ENCODE measurements around the gene GULP1.
"Not testable (repeated sequence)": the region's sequence is repeated elsewhere in the genome, so short reads cannot be mapped to it uniquely, and the experiment has no call there.

Gene GULP1

GRCh38 chr2:188605609-188606584 is 314.2 kb downstream of the GULP1 start:
- not testable (repeated sequence) for H3K4me1 Mint-ChIP-seq (ENCODE audit: low read depth); DNase-seq (ENCODE audit: low spot score); H3K36me3 Mint-ChIP-seq (ENCODE audit: low read depth); H3K27ac Mint-ChIP-seq; H3K27me3 Mint-ChIP-seq (ENCODE audit: low read depth); H3K9me3 Mint-ChIP-seq
- peak overlapping the region; percentile 49 for H3K4me3 Mint-ChIP-seq

DNA sequence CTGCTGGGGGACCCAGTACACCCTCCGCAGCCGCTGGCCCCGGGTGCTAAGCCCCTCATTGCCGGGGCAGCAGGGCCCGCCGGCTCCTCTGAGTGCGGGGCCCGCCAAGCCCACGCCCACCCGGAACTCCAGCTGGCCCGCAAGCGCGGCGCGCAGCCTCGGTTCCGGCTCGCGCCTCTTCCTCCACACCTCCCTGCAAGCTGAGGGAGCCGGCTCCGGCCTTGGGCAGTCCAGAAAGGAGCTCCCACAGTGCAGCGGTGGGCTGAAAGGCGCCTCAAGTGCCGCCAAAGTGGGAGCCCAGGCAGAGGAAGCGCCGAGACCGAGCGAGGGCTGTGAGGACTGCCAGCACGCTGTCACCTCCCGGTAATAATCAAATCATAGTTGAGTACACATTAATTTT is 314.9 kb downstream of the GULP1 start:
- not testable (repeated sequence) for H3K9me3 Mint-ChIP-seq; H3K36me3 Mint-ChIP-seq (ENCODE audit: low read depth); H3K27me3 Mint-ChIP-seq (ENCODE audit: low read depth); H3K27ac Mint-ChIP-seq; H3K4me1 Mint-ChIP-seq (ENCODE audit: low read depth); H3K4me3 Mint-ChIP-seq; DNase-seq (ENCODE audit: low spot score)

- no peaks in the 10 kb centered on the region for H3K9me3 Mint-ChIP-seq
- no peaks in the 10 kb centered on the region for H3K36me3 Mint-ChIP-seq (ENCODE audit: low read depth)
- H3K27me3 Mint-ChIP-seq (ENCODE audit: low read depth): no peaks in the 10 kb centered on the region
- no peaks in the 10 kb centered on the region for H3K4me1 Mint-ChIP-seq (ENCODE audit: low read depth)
- no peak for DNase-seq (ENCODE audit: low spot score)
- no peak overlapping the region for H3K4me3 Mint-ChIP-seq
- H3K27ac Mint-ChIP-seq: no peak overlapping the region
Observed at GRCh38 chr2:188607501-188607900, 315.8 kb downstream of the GULP1 start.

- no peak for DNase-seq (ENCODE audit: low spot score)
- no peak overlapping the region for H3K27ac Mint-ChIP-seq
- no peaks in the 10 kb centered on the region for H3K36me3 Mint-ChIP-seq (ENCODE audit: low read depth)
- H3K4me1 Mint-ChIP-seq (ENCODE audit: low read depth): no peaks in the 10 kb centered on the region
- H3K9me3 Mint-ChIP-seq: no peaks in the 10 kb centered on the region
- H3K27me3 Mint-ChIP-seq (ENCODE audit: low read depth): no peaks in the 10 kb centered on the region
- H3K4me3 Mint-ChIP-seq: no peak overlapping the region
Observed at GRCh38 chr2:188609321-188610049, 317.8 kb downstream of the GULP1 start.

DNA sequence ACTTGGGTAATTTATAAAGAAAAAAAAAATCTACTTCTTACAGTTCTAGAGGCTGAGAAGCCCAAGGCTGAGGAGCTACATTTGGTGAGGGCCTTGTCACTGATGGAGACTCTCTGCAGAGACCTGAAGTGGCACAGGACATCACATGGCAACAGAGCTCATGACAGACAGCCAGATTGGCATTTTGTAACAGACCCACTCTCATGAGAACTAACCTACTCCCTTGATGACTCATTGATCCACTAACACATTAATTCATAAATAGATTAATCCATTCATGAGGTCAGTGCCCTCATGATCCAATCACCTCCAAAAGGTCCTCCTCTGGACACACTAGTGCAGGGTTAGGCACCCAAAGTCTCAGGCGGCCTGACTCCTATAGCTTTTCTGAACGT is 318.4 kb downstream of the GULP1 start:
- H3K4me1 Mint-ChIP-seq (ENCODE audit: low read depth): no peaks in the 10 kb centered on the region
- H3K27me3 Mint-ChIP-seq (ENCODE audit: low read depth): no peaks in the 10 kb centered on the region
- no peaks in the 10 kb centered on the region for H3K36me3 Mint-ChIP-seq (ENCODE audit: low read depth)
- H3K4me3 Mint-ChIP-seq: no peak overlapping the region
- H3K27ac Mint-ChIP-seq: no peak overlapping the region
- no peak for DNase-seq (ENCODE audit: low spot score)
- H3K9me3 Mint-ChIP-seq: no peaks in the 10 kb centered on the region

GRCh38 chr2:188610827-188611226 is 319.2 kb downstream of the GULP1 start:
- no peak for DNase-seq (ENCODE audit: low spot score)
- Mint-ChIP-seq H3K27me3 (ENCODE audit: low read depth) (no peaks in the 10 kb centered on the region), H3K4me1 (ENCODE audit: low read depth) (no peaks in the 10 kb centered on the region), H3K36me3 (ENCODE audit: low read depth) (no peaks in the 10 kb centered on the region), H3K27ac (no peak overlapping the region), H3K4me3 (no peak overlapping the region), H3K9me3 (no peaks in the 10 kb centered on the region)

DNA sequence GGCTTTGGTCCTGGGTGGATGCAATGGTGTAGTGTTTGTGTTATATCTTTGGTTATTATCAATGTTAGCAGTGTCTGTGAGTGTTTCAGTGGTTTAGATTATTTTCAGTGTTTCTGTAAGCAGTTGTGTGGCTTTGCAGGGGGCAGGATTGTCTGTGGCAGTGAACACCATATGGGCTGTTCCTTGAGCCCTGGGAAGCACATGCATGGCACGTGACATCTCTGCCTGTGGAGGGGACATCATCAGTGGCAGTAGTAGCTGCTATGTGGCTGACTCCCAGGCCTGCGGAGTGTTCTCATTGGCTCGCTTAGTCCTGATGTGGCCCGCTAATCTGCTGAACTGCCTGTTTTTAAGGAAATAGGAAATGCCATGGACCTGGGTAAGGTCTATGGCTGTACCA is 327.5 kb downstream of the GULP1 start:
- Mint-ChIP-seq H3K36me3 (ENCODE audit: low read depth) (no peaks in the 10 kb centered on the region), H3K27me3 (ENCODE audit: low read depth) (no peaks in the 10 kb centered on the region), H3K4me3 (no peak overlapping the region), H3K27ac (no peak overlapping the region), H3K9me3 (no peaks in the 10 kb centered on the region), H3K4me1 (ENCODE audit: low read depth) (no peaks in the 10 kb centered on the region)
- no peak for DNase-seq (ENCODE audit: low spot score)

DNA sequence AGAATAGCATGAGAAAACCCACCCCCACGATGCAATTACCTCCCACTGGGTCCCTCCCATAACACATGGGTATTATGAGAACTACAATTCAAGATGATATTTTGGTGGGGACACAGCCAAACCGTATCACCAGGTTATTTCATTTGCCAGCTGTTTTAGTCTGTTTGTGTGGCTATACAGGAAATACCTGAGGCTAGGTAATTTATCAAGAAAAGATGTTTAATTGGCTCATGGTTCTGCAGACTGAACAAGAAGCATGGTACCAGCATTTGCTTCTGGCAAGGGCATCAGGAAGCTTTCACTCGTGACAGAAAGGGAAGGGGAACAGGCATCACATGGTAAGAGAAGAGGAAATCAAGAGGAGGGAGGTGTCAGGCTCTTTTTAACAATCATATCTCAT is 329.2 kb downstream of the GULP1 start:
- no peak overlapping the region for H3K4me3 Mint-ChIP-seq
- no peaks in the 10 kb centered on the region for H3K36me3 Mint-ChIP-seq (ENCODE audit: low read depth)
- no peaks in the 10 kb centered on the region for H3K27me3 Mint-ChIP-seq (ENCODE audit: low read depth)
- H3K4me1 Mint-ChIP-seq (ENCODE audit: low read depth): no peaks in the 10 kb centered on the region
- no peak overlapping the region for H3K27ac Mint-ChIP-seq
- no peak for DNase-seq (ENCODE audit: low spot score)
- H3K9me3 Mint-ChIP-seq: no peaks in the 10 kb centered on the region

GRCh38 chr2:188622601-188623260 is 331.1 kb downstream of the GULP1 start:
- H3K36me3 Mint-ChIP-seq (ENCODE audit: low read depth): no peaks in the 10 kb centered on the region
- no peaks in the 10 kb centered on the region for H3K27me3 Mint-ChIP-seq (ENCODE audit: low read depth)
- H3K4me3 Mint-ChIP-seq: no peak overlapping the region
- DNase-seq (ENCODE audit: low spot score): no peak
- no peaks in the 10 kb centered on the region for H3K4me1 Mint-ChIP-seq (ENCODE audit: low read depth)
- no peaks in the 10 kb centered on the region for H3K9me3 Mint-ChIP-seq
- no peak overlapping the region for H3K27ac Mint-ChIP-seq

- Mint-ChIP-seq H3K4me1 (ENCODE audit: low read depth) (no peaks in the 10 kb centered on the region), H3K27ac (no peak overlapping the region), H3K4me3 (no peak overlapping the region), H3K27me3 (ENCODE audit: low read depth) (no peaks in the 10 kb centered on the region), H3K9me3 (no peaks in the 10 kb centered on the region), H3K36me3 (ENCODE audit: low read depth) (no peaks in the 10 kb centered on the region)
- DNase-seq (ENCODE audit: low spot score): no peak
Observed at GRCh38 chr2:188623995-188624643, 332.4 kb downstream of the GULP1 start.

- H3K9me3 Mint-ChIP-seq: no peaks in the 10 kb centered on the region
- H3K36me3 Mint-ChIP-seq (ENCODE audit: low read depth): no peaks in the 10 kb centered on the region
- no peak overlapping the region for H3K4me3 Mint-ChIP-seq
- H3K27ac Mint-ChIP-seq: no peak overlapping the region
- no peaks in the 10 kb centered on the region for H3K27me3 Mint-ChIP-seq (ENCODE audit: low read depth)
- no peaks in the 10 kb centered on the region for H3K4me1 Mint-ChIP-seq (ENCODE audit: low read depth)
- no peak for DNase-seq (ENCODE audit: low spot score)
Observed at GRCh38 chr2:188627471-188627870, 335.8 kb downstream of the GULP1 start.

DNA sequence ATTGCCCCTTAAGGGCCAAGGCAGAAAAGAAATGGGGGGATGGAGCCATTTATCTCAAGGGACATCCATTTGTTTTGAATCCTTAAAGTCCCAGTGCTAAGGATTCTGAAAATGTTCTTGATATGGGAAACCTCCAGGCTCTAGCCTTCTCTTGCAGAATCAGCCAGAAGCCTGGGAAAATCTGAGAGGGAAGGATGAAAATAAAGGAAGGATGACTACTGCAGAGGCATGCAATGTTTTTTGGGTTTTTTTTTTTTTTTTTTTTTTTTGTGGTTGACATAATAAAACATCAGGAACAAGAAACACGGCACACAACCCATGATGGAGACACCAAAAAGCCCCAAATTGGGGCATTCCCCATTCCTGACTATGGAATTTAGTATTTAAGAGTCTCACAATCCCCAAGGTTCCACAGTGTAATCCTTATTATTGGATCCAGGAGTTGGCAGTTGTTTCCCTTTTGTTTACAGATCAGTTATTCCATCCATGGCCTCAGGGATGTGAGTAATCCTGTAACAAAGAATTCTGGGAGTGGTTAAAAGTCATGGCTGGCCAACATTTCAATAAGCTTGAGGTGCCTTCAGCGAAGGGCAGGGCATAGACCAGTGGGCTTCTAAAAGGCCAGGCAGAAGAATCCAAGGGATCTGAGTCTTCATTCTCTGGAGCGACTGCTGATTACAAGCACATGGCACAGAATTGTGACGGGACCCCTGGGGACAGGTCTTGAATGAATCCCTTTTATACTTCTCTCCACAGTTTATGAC is 337.5 kb downstream of the GULP1 start:
- H3K27me3 Mint-ChIP-seq (ENCODE audit: low read depth): no peaks in the 10 kb centered on the region
- no peak for DNase-seq (ENCODE audit: low spot score)
- no peaks in the 10 kb centered on the region for H3K4me1 Mint-ChIP-seq (ENCODE audit: low read depth)
- H3K9me3 Mint-ChIP-seq: no peaks in the 10 kb centered on the region
- H3K4me3 Mint-ChIP-seq: no peak overlapping the region
- no peak overlapping the region for H3K27ac Mint-ChIP-seq
- H3K36me3 Mint-ChIP-seq (ENCODE audit: low read depth): no peaks in the 10 kb centered on the region

- Mint-ChIP-seq H3K4me1 (ENCODE audit: low read depth) (no peaks in the 10 kb centered on the region), H3K27ac (no peak overlapping the region), H3K9me3 (no peaks in the 10 kb centered on the region), H3K36me3 (ENCODE audit: low read depth) (no peaks in the 10 kb centered on the region), H3K27me3 (ENCODE audit: low read depth) (no peaks in the 10 kb centered on the region), H3K4me3 (no peak overlapping the region)
- no peak for DNase-seq (ENCODE audit: low spot score)
Observed at GRCh38 chr2:188629753-188630527, 338.3 kb downstream of the GULP1 start.
